OCI-LY1 (cell line): ENCODE data around the gene XRCC4.

ENCODE experiments used
- H2AFZ ChIP-seq: fragments of 200-600 bp; sonication (generic), shearing (Covaris generic); 2 replicates; pipeline ENCODE4 v1.6.0; 2014; ENCODE audit warnings: antibody characterized with exemption, mild to moderate bottlenecking, low read length
- H3F3A ChIP-seq: fragments of 200-600 bp; sonication (generic), shearing (Covaris generic); 2 replicates; pipeline ENCODE4 v1.6.0; 2014; ENCODE audit warnings: mild to moderate bottlenecking, antibody characterized with exemption, low read length, moderate library complexity; ENCODE audit not compliant: insufficient read depth
- H3K27ac ChIP-seq: fragments of 200-600 bp; sonication (generic); 2 replicates; pipeline ENCODE4 v1.5.1; 2014; ENCODE audit warnings: low read length, mixed run types, mild to moderate bottlenecking, low read depth; ENCODE audit not compliant: poor library complexity, severe bottlenecking
- H3K27me3 ChIP-seq: fragments of 200-600 bp; sonication (generic); 2 replicates; pipeline ENCODE4 v1.6.0; 2014; ENCODE audit warnings: antibody characterized with exemption, mild to moderate bottlenecking, low read length, moderate library complexity; ENCODE audit not compliant: insufficient read depth
- H3K36me3 ChIP-seq: fragments of 200-600 bp; sonication (generic); 2 replicates; pipeline ENCODE4 v1.6.1; 2014; ENCODE audit warnings: mild to moderate bottlenecking, antibody characterized with exemption, low read length, moderate library complexity, mixed read lengths; ENCODE audit not compliant: insufficient read depth
- H3K4me1 ChIP-seq: fragments of 200-600 bp; sonication (generic); 2 replicates; pipeline ENCODE4 v1.5.1; 2014; ENCODE audit warnings: mild to moderate bottlenecking, low read length, moderate library complexity; ENCODE audit not compliant: insufficient read depth, severe bottlenecking
- H3K4me2 ChIP-seq: fragments of 200-600 bp; sonication (generic), shearing (Covaris generic); 2 replicates; pipeline ENCODE4 v1.6.1; 2014; ENCODE audit warnings: low read length
- H3K4me3 ChIP-seq: fragments of 200-600 bp; sonication (generic); 2 replicates; pipeline ENCODE4 v1.5.1; 2014; ENCODE audit warnings: low read length, low read depth, mild to moderate bottlenecking, mixed read lengths; ENCODE audit not compliant: poor library complexity, severe bottlenecking
- H3K79me2 ChIP-seq: fragments of 200-600 bp; shearing (Covaris generic); 2 replicates; pipeline ENCODE4 v1.6.1; 2016; ENCODE audit warnings: mixed run types, low read length, mixed read lengths; ENCODE audit not compliant: insufficient read depth
- H3K9ac ChIP-seq: fragments of 200-600 bp; sonication (generic), shearing (Covaris generic); 2 replicates; pipeline ENCODE4 v1.6.1; 2014; ENCODE audit warnings: mild to moderate bottlenecking, low read length, mixed read lengths
- H3K9me2 ChIP-seq: fragments of 200-600 bp; sonication (generic), shearing (Covaris generic); 2 replicates; pipeline ENCODE4 v1.6.1; 2014; ENCODE audit warnings: low read depth, mild to moderate bottlenecking, low read length, mixed read lengths
- H3K9me3 ChIP-seq: fragments of 200-600 bp; shearing (Covaris generic); 2 replicates; pipeline ENCODE4 v1.6.1; 2014; ENCODE audit warnings: low read length, mixed read lengths
- H4K20me1 ChIP-seq: fragments of 200-600 bp; sonication (generic), shearing (Covaris generic); 2 replicates; pipeline ENCODE4 v1.6.0; 2016; ENCODE audit warnings: mild to moderate bottlenecking, low read length; ENCODE audit not compliant: insufficient read depth
- CTCF ChIP-seq: fragments of 200-600 bp; sonication (generic), shearing (Covaris generic); IDR thresholded peaks from 2 replicates; pipeline ENCODE4 v1.5.1; 2017; ENCODE audit warnings: mild to moderate bottlenecking, antibody characterized with exemption, low read length, moderate library complexity, mixed read lengths
- EZH2 ChIP-seq: fragments of 200-600 bp; sonication (generic), shearing (Covaris generic); IDR thresholded peaks from 2 replicates; pipeline ENCODE4 v1.8.0; 2017; ENCODE audit warnings: borderline replicate concordance, mixed run types, mild to moderate bottlenecking, antibody characterized with exemption, low read length, moderate library complexity, mixed read lengths

The XRCC4 gene

DNA sequence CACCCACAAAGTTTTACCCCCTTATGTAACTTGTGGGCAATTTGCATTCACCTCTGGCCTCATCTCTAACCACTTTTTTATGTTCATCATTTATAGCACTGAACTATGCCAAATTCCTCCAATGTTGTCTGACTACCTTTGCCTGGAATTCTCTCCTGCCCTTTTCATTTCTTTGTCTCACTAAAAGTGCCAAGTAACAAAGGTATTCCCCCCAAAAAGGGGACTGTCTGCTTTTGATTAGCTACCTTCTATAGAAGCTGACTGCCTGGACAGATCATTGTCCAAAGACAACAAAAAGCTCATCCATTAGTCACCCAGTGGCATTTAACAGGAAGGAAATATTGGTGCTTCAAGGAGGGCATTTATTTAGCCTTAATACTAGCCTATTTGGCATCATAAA lies 204.3 kb downstream of the XRCC4 start:
- H3K4me1 ChIP-seq = no peaks in the 10 kb centered on the region
- H3K4me3 ChIP-seq = no peak overlapping the region
- H3K9me2 ChIP-seq = no peaks in the 10 kb centered on the region
- H3K79me2 ChIP-seq = no peaks in the 10 kb centered on the region
- TF ChIP-seq EZH2 (no peak), CTCF (no peak)
- H3K9ac ChIP-seq = no peak overlapping the region
- H3F3A ChIP-seq = no peaks in the 10 kb centered on the region
- H3K9me3 ChIP-seq = no peaks in the 10 kb centered on the region
- H3K4me2 ChIP-seq = no peak overlapping the region
- H3K27ac ChIP-seq = no peak overlapping the region
- no peaks in the 10 kb centered on the region for H4K20me1 ChIP-seq
- H3K27me3 ChIP-seq = no peaks in the 10 kb centered on the region
- no peaks in the 10 kb centered on the region for H3K36me3 ChIP-seq
- no peak overlapping the region for H2AFZ ChIP-seq

- Histone ChIP-seq H3K27me3 (no peaks in the 10 kb centered on the region), H3K27ac (no peak overlapping the region), H3K4me3 (no peak overlapping the region), H3K9me3 (no peaks in the 10 kb centered on the region), H3K79me2 (no peaks in the 10 kb centered on the region), H3F3A (no peaks in the 10 kb centered on the region), H4K20me1 (no peaks in the 10 kb centered on the region), H3K4me1 (no peaks in the 10 kb centered on the region), H3K4me2 (no peak overlapping the region), H3K9ac (no peak overlapping the region), H2AFZ (no peak overlapping the region), H3K36me3 (no peaks in the 10 kb centered on the region), H3K9me2 (no peaks in the 10 kb centered on the region)
- TF ChIP-seq CTCF = no peak
- no peak for TF ChIP-seq EZH2
These were observed 206.4 kb downstream of the XRCC4 start for GRCh38 chr5:83283761-83284160.

DNA sequence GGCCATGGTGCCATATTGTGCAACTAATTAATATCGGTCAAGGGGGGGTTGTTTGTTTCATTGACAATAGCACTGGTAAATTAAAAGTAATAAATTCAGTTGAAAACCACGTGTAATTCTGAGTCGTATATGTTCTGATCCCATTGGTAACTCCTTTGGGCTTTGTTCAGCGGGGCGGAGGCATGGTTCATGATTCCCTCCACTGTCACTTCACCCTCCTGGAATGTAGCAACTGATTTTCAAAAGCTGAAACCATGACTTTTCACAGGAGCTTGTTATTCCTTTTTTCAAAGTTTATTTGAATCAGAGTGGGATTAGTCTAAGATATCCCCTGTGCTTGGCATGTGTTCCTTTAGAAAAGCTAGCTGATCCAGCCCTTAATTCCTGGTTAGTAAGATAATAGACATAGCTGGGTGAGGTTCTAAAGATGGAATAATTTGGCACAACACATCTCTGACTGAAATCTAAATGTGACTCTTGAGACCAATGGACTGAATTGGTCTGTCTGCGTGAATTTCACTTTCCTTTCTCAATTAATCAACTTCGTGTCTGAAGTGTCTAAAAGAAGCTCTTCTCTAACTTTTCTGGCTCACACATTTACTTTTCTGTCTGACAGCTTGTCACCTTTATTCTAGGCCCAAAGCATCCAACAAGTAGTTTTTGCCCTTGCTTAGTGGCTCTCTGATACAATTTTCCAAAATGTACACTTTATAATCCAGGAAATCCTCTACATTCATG lies 208.5 kb downstream of the XRCC4 start:
- no peak overlapping the region for H3K27ac ChIP-seq
- no peak overlapping the region for H2AFZ ChIP-seq
- no peaks in the 10 kb centered on the region for H3K4me1 ChIP-seq
- H3K79me2 ChIP-seq = no peaks in the 10 kb centered on the region
- no peaks in the 10 kb centered on the region for H3F3A ChIP-seq
- H3K9me2 ChIP-seq = no peaks in the 10 kb centered on the region
- H4K20me1 ChIP-seq = no peaks in the 10 kb centered on the region
- H3K9me3 ChIP-seq = no peaks in the 10 kb centered on the region
- no peak overlapping the region for H3K9ac ChIP-seq
- no peak overlapping the region for H3K4me3 ChIP-seq
- H3K27me3 ChIP-seq = no peaks in the 10 kb centered on the region
- TF ChIP-seq CTCF = no peak
- TF ChIP-seq EZH2 = no peak
- no peaks in the 10 kb centered on the region for H3K36me3 ChIP-seq
- no peak overlapping the region for H3K4me2 ChIP-seq
